ENCODE data around the gene XPR1.

The XPR1 gene

DNA sequence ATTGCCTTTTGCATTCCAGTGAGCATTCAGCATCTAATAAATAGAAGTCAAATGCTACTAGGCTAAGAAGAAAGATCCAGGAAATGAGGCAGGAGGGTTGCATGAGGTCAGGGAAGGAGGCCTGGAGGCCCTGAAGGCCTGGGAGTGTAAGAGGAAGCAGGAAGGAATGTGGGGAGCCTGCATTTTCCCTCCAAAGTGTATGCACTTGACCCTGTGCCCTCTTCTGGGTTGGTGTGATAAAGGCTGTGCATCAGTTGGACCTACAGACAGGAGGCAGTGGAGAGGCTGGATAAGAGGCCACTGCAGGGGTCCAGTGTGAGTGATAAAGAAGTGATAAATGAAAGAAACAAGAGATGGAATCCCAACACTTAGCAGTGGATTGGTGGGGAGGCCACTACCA lies 301.3 kb downstream of the XPR1 start:
- no peak overlapping the region for H3K4me2 ChIP-seq (ENCODE audit: low read length)
- H4K20me1 ChIP-seq (ENCODE audit: insufficient read depth, low read length): no peaks in the 10 kb centered on the region
- H3K9me3 ChIP-seq (ENCODE audit: insufficient read depth, low read length): no peaks in the 10 kb centered on the region
- no peaks in the 10 kb centered on the region for H3K79me2 ChIP-seq (ENCODE audit: low read length)
- no peak overlapping the region for H3K27ac ChIP-seq (ENCODE audit: low read length)
- H3K36me3 ChIP-seq (replicated peaks; ENCODE audit: low read depth, low read length): no peaks in the 10 kb centered on the region
- no peak overlapping the region for H2AFZ ChIP-seq (ENCODE audit: low read depth, low read length)
- H3K27me3 ChIP-seq (ENCODE audit: low read depth, low read length): 0 out of 2 replicates have a peak, but pooled peaks cover under 1% of the 10 kb centered on the region
- H3K9ac ChIP-seq (ENCODE audit: low read length): no peak overlapping the region
- TF ChIP-seq EZH2phosphoT487 (IDR thresholded peaks at IDR 0.05; ENCODE audit: low read depth) (no peak), CTCF (IDR thresholded peaks at IDR 0.05; ENCODE audit: low read depth, low read length) (0 out of 2 replicates have a peak, but pooled peaks have one; percentile 3)
- no peaks in the 10 kb centered on the region for H3K4me1 ChIP-seq (ENCODE audit: low read length)
- H3K4me3 ChIP-seq (ENCODE audit: low read length): no peak overlapping the region

GRCh38 chr1:180934563-180934962 lies 302.7 kb downstream of the XPR1 start:
- Histone ChIP-seq H3K9me3 (ENCODE audit: insufficient read depth, low read length) (no peaks in the 10 kb centered on the region), H3K4me2 (ENCODE audit: low read length) (no peak overlapping the region), H3K36me3 (replicated peaks; ENCODE audit: low read depth, low read length) (no peaks in the 10 kb centered on the region), H3K27ac (ENCODE audit: low read length) (no peak overlapping the region), H3K27me3 (ENCODE audit: low read depth, low read length) (0 out of 2 replicates have a peak, but pooled peaks cover 5% of the 10 kb centered on the region), H4K20me1 (ENCODE audit: insufficient read depth, low read length) (no peaks in the 10 kb centered on the region), H3K79me2 (ENCODE audit: low read length) (no peaks in the 10 kb centered on the region), H3K4me1 (ENCODE audit: low read length) (no peaks in the 10 kb centered on the region), H3K9ac (ENCODE audit: low read length) (no peak overlapping the region), H2AFZ (ENCODE audit: low read depth, low read length) (no peak overlapping the region), H3K4me3 (ENCODE audit: low read length) (no peak overlapping the region)
- TF ChIP-seq EZH2phosphoT487 (IDR thresholded peaks at IDR 0.05; ENCODE audit: low read depth) (no peak), CTCF (IDR thresholded peaks at IDR 0.05; ENCODE audit: low read depth, low read length) (no peak)

- Histone ChIP-seq H3K4me1 (ENCODE audit: low read length) (no peaks in the 10 kb centered on the region), H3K79me2 (ENCODE audit: low read length) (no peaks in the 10 kb centered on the region), H2AFZ (ENCODE audit: low read depth, low read length) (no peak overlapping the region), H3K4me3 (ENCODE audit: low read length) (no peak overlapping the region), H3K9me3 (ENCODE audit: insufficient read depth, low read length) (no peaks in the 10 kb centered on the region), H3K27ac (ENCODE audit: low read length) (no peak overlapping the region), H3K9ac (ENCODE audit: low read length) (no peak overlapping the region), H4K20me1 (ENCODE audit: insufficient read depth, low read length) (no peaks in the 10 kb centered on the region), H3K36me3 (replicated peaks; ENCODE audit: low read depth, low read length) (no peaks in the 10 kb centered on the region), H3K27me3 (ENCODE audit: low read depth, low read length) (0 out of 2 replicates have a peak, but pooled peaks cover 5% of the 10 kb centered on the region), H3K4me2 (ENCODE audit: low read length) (no peak overlapping the region)
- TF ChIP-seq EZH2phosphoT487 (IDR thresholded peaks at IDR 0.05; ENCODE audit: low read depth): no peak
- TF ChIP-seq CTCF (IDR thresholded peaks at IDR 0.05; ENCODE audit: low read depth, low read length): no peak
Observed at GRCh38 chr1:180935326-180936109, 303.7 kb downstream of the XPR1 start.

GRCh38 chr1:180936110-180937011 lies 304.5 kb downstream of the XPR1 start:
- Histone ChIP-seq H3K9ac (ENCODE audit: low read length) (no peak overlapping the region), H3K79me2 (ENCODE audit: low read length) (no peaks in the 10 kb centered on the region), H3K27me3 (ENCODE audit: low read depth, low read length) (0 out of 2 replicates have a peak, but pooled peaks cover 5% of the 10 kb centered on the region), H3K4me3 (ENCODE audit: low read length) (no peak overlapping the region), H3K27ac (ENCODE audit: low read length) (no peak overlapping the region), H2AFZ (ENCODE audit: low read depth, low read length) (no peak overlapping the region), H3K9me3 (ENCODE audit: insufficient read depth, low read length) (no peaks in the 10 kb centered on the region), H4K20me1 (ENCODE audit: insufficient read depth, low read length) (no peaks in the 10 kb centered on the region), H3K4me1 (ENCODE audit: low read length) (no peaks in the 10 kb centered on the region), H3K36me3 (replicated peaks; ENCODE audit: low read depth, low read length) (no peaks in the 10 kb centered on the region), H3K4me2 (ENCODE audit: low read length) (no peak overlapping the region)
- TF ChIP-seq CTCF (IDR thresholded peaks at IDR 0.05; ENCODE audit: low read depth, low read length) (no peak), EZH2phosphoT487 (IDR thresholded peaks at IDR 0.05; ENCODE audit: low read depth) (no peak)
